Endodermal cell (in vitro differentiated cells): ENCODE data around the gene LRRC1. TPM values are rescaled to one million over a fixed set of nuclear protein-coding genes. Genes with fewer than 3 reads are reported as not detected.

Experiments used
- DNase-seq: peaks from one replicate; pipeline ENCODE4 v3.0.0-alpha.2; 2017
- H3K27ac ChIP-seq: 2 replicates; pipeline ENCODE4 v1.5.1; 2013; ENCODE audit warnings: mild to moderate bottlenecking, low read depth, low read length, moderate library complexity
- H3K27me3 ChIP-seq: 2 replicates; pipeline ENCODE4 v1.6.1; 2013; ENCODE audit warnings: mild to moderate bottlenecking, low read length, moderate library complexity; ENCODE audit not compliant: insufficient read depth, control insufficient read depth, poor library complexity, severe bottlenecking
- H3K36me3 ChIP-seq: 2 replicates; pipeline ENCODE4 v1.7.0; 2013; ENCODE audit warnings: mild to moderate bottlenecking, low read length, moderate library complexity; ENCODE audit not compliant: control insufficient read depth, insufficient read depth
- H3K4me1 ChIP-seq: one replicate; pipeline ENCODE4 v1.7.0; 2013; ENCODE audit warnings: low read length; ENCODE audit not compliant: control insufficient read depth, insufficient read depth
- H3K4me3 ChIP-seq: 2 replicates; pipeline ENCODE4 v1.5.1; 2013; ENCODE audit warnings: mild to moderate bottlenecking, low read length, moderate library complexity
- H3K9ac ChIP-seq: 2 replicates; pipeline ENCODE4 v1.6.1; 2013; ENCODE audit warnings: mild to moderate bottlenecking, low read length, moderate library complexity; ENCODE audit not compliant: poor library complexity, severe bottlenecking; ENCODE audit errors: extremely low read depth
- H3K9me3 ChIP-seq: 2 replicates; pipeline ENCODE4 v1.6.1; 2013; ENCODE audit warnings: mild to moderate bottlenecking, low read length, moderate library complexity; ENCODE audit not compliant: control insufficient read depth
- H3K27ac Mint-ChIP-seq: 2 replicates; pipeline ENCODE4 v1.8.0; 2020; ENCODE audit warnings: mixed read lengths
- H3K27me3 Mint-ChIP-seq: 2 replicates; pipeline ENCODE4 v1.8.0; 2021; ENCODE audit warnings: mild to moderate bottlenecking, mixed read lengths; ENCODE audit not compliant: insufficient read depth
- H3K36me3 Mint-ChIP-seq: 2 replicates; pipeline ENCODE4 v1.8.0; 2020; ENCODE audit warnings: low read depth, mixed read lengths
- H3K4me1 Mint-ChIP-seq: 2 replicates; pipeline ENCODE4 v1.8.0; 2020; ENCODE audit warnings: mixed read lengths
- H3K4me3 Mint-ChIP-seq: 2 replicates; pipeline ENCODE4 v1.8.0; 2020; ENCODE audit warnings: mild to moderate bottlenecking, moderate library complexity, mixed read lengths
- H3K9me3 Mint-ChIP-seq: 2 replicates; pipeline ENCODE4 v1.8.0; 2020; ENCODE audit warnings: mild to moderate bottlenecking, mixed read lengths
- WGBS, 2 experiments: methylation state at CpG; one replicate each; pipeline versions ENCODE4 v1.1.5 to v1.1.7; 2013; ENCODE audit warnings: missing lambda C conversion rate in 2 of 2, mixed read lengths in 1 of 2; ENCODE audit not compliant: insufficient coverage in 1 of 2, insufficient read length in 1 of 2; 5-methylcytosine and 5-hydroxymethylcytosine counted together
- total RNA-seq, 2 donors: library from RNA; stranded (reverse); fragmentation: NEBNext Ultra II Directional in 1 of 2; extraction: Animal tissue kit (Norgen Biotek cat#: 25700) in 1 of 2; gene quantifications; 2 replicates in 1 of 2; 3 replicates in 1 of 2; pipeline ENCODE4 v1.2.1, GENCODE V29; 2021
- TF ChIP-seq, protein P1 (sequence below): fragments of 200-600 bp; sonication (generic); conservative IDR thresholded peaks from 2 replicates; pipeline ENCODE4 v1.5.0; 2021; ENCODE audit warnings: antibody characterized with exemption, mild to moderate bottlenecking

LRRC1 gene
- total RNA-seq, 2 donors from 2014 or later = 14.1 to 15.3 TPM

DNA sequence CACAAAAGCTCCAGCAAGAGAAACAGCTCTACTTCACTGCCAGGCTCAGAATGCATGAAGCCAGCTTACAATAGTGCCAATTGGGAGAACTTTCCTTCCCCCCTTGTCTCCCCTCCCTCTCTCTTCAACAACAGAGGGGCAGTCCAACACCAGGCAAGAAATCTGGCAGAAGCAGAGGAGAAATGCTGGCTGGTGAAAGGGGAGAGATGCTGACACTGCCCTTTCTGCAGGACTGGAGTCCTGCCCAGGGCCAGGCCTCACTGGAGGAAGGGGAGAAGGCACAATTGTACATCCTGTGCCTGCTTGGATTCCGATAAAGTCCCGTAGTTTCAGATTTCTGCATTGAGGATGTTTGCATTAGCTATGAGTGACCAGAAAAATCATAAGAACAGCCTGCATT lies 148.6 kb downstream of the LRRC1 start:
- Histone ChIP-seq H3K9me3 (no peaks in the 10 kb centered on the region), H3K4me1 (no peaks in the 10 kb centered on the region), H3K36me3 (no peaks in the 10 kb centered on the region), H3K27me3 (no peaks in the 10 kb centered on the region), H3K27ac (no peak overlapping the region), H3K4me3 (no peak overlapping the region), H3K9ac (no peak overlapping the region)
- H3K4me3 Mint-ChIP-seq = no peak overlapping the region
- TF ChIP-seq, protein P1, sequence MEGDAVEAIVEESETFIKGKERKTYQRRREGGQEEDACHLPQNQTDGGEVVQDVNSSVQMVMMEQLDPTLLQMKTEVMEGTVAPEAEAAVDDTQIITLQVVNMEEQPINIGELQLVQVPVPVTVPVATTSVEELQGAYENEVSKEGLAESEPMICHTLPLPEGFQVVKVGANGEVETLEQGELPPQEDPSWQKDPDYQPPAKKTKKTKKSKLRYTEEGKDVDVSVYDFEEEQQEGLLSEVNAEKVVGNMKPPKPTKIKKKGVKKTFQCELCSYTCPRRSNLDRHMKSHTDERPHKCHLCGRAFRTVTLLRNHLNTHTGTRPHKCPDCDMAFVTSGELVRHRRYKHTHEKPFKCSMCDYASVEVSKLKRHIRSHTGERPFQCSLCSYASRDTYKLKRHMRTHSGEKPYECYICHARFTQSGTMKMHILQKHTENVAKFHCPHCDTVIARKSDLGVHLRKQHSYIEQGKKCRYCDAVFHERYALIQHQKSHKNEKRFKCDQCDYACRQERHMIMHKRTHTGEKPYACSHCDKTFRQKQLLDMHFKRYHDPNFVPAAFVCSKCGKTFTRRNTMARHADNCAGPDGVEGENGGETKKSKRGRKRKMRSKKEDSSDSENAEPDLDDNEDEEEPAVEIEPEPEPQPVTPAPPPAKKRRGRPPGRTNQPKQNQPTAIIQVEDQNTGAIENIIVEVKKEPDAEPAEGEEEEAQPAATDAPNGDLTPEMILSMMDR = no peak
- no peaks in the 10 kb centered on the region for H3K4me1 Mint-ChIP-seq
- WGBS, 2 experiments = 94% methylated on average over 2 of the region's 2 CpGs; no CpG with 5 or more reads in 1 of the 2 experiments
- DNase-seq = no peak
- H3K9me3 Mint-ChIP-seq = no peaks in the 10 kb centered on the region
- no peaks in the 10 kb centered on the region for H3K27me3 Mint-ChIP-seq
- H3K27ac Mint-ChIP-seq = no peak overlapping the region
- H3K36me3 Mint-ChIP-seq = no peaks in the 10 kb centered on the region

- Mint-ChIP-seq H3K27ac (no peak overlapping the region), H3K36me3 (no peaks in the 10 kb centered on the region), H3K4me1 (no peaks in the 10 kb centered on the region), H3K27me3 (no peaks in the 10 kb centered on the region), H3K4me3 (no peak overlapping the region), H3K9me3 (no peaks in the 10 kb centered on the region)
- Histone ChIP-seq H3K4me3 (no peak overlapping the region), H3K36me3 (no peaks in the 10 kb centered on the region), H3K4me1 (no peaks in the 10 kb centered on the region), H3K9ac (no peak overlapping the region), H3K9me3 (no peaks in the 10 kb centered on the region), H3K27me3 (no peaks in the 10 kb centered on the region), H3K27ac (no peak overlapping the region)
- DNase-seq = no peak
- 91 to 92% methylated on average over 2 to 4 of the region's 4 CpGs for WGBS, 2 experiments
- TF ChIP-seq, protein P1 = no peak
Measured at GRCh38 chr6:53944091-53944490, 149.3 kb downstream of the LRRC1 start.

- Histone ChIP-seq H3K4me1 (no peaks in the 10 kb centered on the region), H3K9ac (no peak overlapping the region), H3K27ac (no peak overlapping the region), H3K27me3 (no peaks in the 10 kb centered on the region), H3K36me3 (no peaks in the 10 kb centered on the region), H3K4me3 (no peak overlapping the region), H3K9me3 (no peaks in the 10 kb centered on the region)
- Mint-ChIP-seq H3K27ac (no peak overlapping the region), H3K4me1 (no peaks in the 10 kb centered on the region), H3K27me3 (no peaks in the 10 kb centered on the region), H3K4me3 (no peak overlapping the region), H3K9me3 (no peaks in the 10 kb centered on the region), H3K36me3 (no peaks in the 10 kb centered on the region)
- no peak for DNase-seq
- 91 to 100% methylated on average over 1 to 5 of the region's 5 CpGs for WGBS, 2 experiments
- TF ChIP-seq, protein P1 = no peak
Measured at GRCh38 chr6:53944543-53944942, 149.7 kb downstream of the LRRC1 start.
